AG09309 (cell line): ENCODE measurements around the gene EHMT1.
"Not testable (repeated sequence)": the region's sequence is repeated elsewhere in the genome, so short reads cannot be mapped to it uniquely, and the experiment has no call there.

ENCODE experiments used
- DNase-seq: peaks from one replicate; pipeline ENCODE4 v3.0.0-alpha.2; 2010; ENCODE audit warnings: low read depth
- H3K4me3 ChIP-seq: 2 replicates; pipeline ENCODE4 v1.5.1; 2011; ENCODE audit warnings: mild to moderate bottlenecking, low read depth, low read length, moderate library complexity; ENCODE audit not compliant: control insufficient read depth
- CTCF ChIP-seq: IDR thresholded peaks from 2 replicates; pipeline ENCODE4 v1.5.1; 2011; ENCODE audit warnings: mild to moderate bottlenecking, low read depth, low read length, inconsistent platforms; ENCODE audit not compliant: insufficient read depth, control insufficient read depth; ENCODE audit errors: missing control alignments

The EHMT1 gene

GRCh38 chr9:137772281-137772873 is 153.6 kb downstream of the EHMT1 start:
- no peak overlapping the region for H3K4me3 ChIP-seq
- peak; percentile 10 for TF ChIP-seq CTCF
- DNase-seq, result no peak

GRCh38 chr9:137774775-137775386 is 156.1 kb downstream of the EHMT1 start:
- no peak overlapping the region for H3K4me3 ChIP-seq
- no peak for TF ChIP-seq CTCF
- no peak for DNase-seq

- TF ChIP-seq CTCF, result no peak
- H3K4me3 ChIP-seq, result no peak overlapping the region
- no peak for DNase-seq
Observed at GRCh38 chr9:137776306-137776995, 157.6 kb downstream of the EHMT1 start.

- TF ChIP-seq CTCF, result no peak
- DNase-seq, result no peak
- H3K4me3 ChIP-seq, result no peak overlapping the region
Observed at GRCh38 chr9:137777761-137778160, 159.0 kb downstream of the EHMT1 start.

- no peak for TF ChIP-seq CTCF
- no peak for DNase-seq
- no peak overlapping the region for H3K4me3 ChIP-seq
Observed at GRCh38 chr9:137778336-137778735, 159.5 kb downstream of the EHMT1 start.

GRCh38 chr9:137778914-137779313 is 160.1 kb downstream of the EHMT1 start:
- no peak for DNase-seq
- TF ChIP-seq CTCF, result no peak
- H3K4me3 ChIP-seq, result no peak overlapping the region

GRCh38 chr9:137780031-137780430 is 161.2 kb downstream of the EHMT1 start:
- not testable (repeated sequence) for DNase-seq, H3K4me3 ChIP-seq
